ENCODE data around the gene PDXK. TPM values are rescaled to one million over a fixed set of nuclear protein-coding genes. Genes with fewer than 3 reads are reported as not detected.

PDXK gene
- total and polyA plus RNA-seq, 2 donors (not counting 3 experiments of a cell fraction or from before 2014, with no cell fraction given): 44.2 to 59.1 TPM

GRCh38 chr21:43691801-43692200, 27.1 kb upstream of the PDXK start:
- no peak overlapping the region for H3K9ac ChIP-seq (replicated peaks; ENCODE audit: extremely low read depth, insufficient read depth, low read length)
- ChIA-PET POLR2A (no interaction called here), CTCF (no interaction called here)
- H3K4me2 ChIP-seq (ENCODE audit: insufficient read depth, low read length): no peak overlapping the region
- no peak overlapping the region for H3K4me3 ChIP-seq (replicated peaks in 1 of 3; ENCODE audit: insufficient read depth in 1 of 3, low read depth in 1 of 3, low read length in 3 of 3)
- no peak overlapping the region for H3K27ac ChIP-seq (ENCODE audit: insufficient read depth, low read depth, low read length)
- DNase-seq (ENCODE audit: low read depth, low spot score) (no peak), FAIRE-seq (no peak)
- dilution Hi-C loops (cut with MboI; ENCODE audit: extremely low pct_ligation_motif_present, low sequenced_read_pairs): no loop called here
- H3K9me3 ChIP-seq (replicated peaks; ENCODE audit: control insufficient read depth, insufficient read depth, low read length): no peaks in the 10 kb centered on the region
- H3K27me3 ChIP-seq (ENCODE audit: control insufficient read depth in 2 of 2, insufficient read depth in 2 of 2, low read length in 2 of 2): no peaks in the 10 kb centered on the region
- no peak overlapping the region for H2AFZ ChIP-seq (ENCODE audit: low read depth, low read length)
- no peaks in the 10 kb centered on the region for H3K79me2 ChIP-seq (ENCODE audit: control insufficient read depth, insufficient read depth, low read length)
- TF ChIP-seq CTCF (IDR thresholded peaks at IDR 0.05; ENCODE audit: extremely low read depth in 1 of 2, insufficient read depth in 1 of 2, low read depth in 1 of 2, low read length in 2 of 2) (no peak), GATA2 (IDR thresholded peaks at IDR 0.05; ENCODE audit: insufficient read depth, insufficient read length, low read depth, low read length) (no peak), POLR2AphosphoS5 (IDR thresholded peaks at IDR 0.05; ENCODE audit: insufficient read depth, low read depth, low read length) (no peak), MAX (IDR thresholded peaks at IDR 0.05; ENCODE audit: insufficient read depth, insufficient read length) (no peak), EZH2 (IDR thresholded peaks at IDR 0.05; ENCODE audit: borderline replicate concordance, low read depth, low read length, severe bottlenecking) (no peak), MYC (IDR thresholded peaks at IDR 0.05; ENCODE audit: low read depth, low read length) (no peak), JUN (IDR thresholded peaks at IDR 0.05; ENCODE audit: borderline replicate concordance, insufficient read depth, insufficient read length, low read depth) (no peak), FOS (IDR thresholded peaks at IDR 0.05; ENCODE audit: borderline replicate concordance, insufficient read depth, low read length) (no peak), POLR2A (IDR thresholded peaks at IDR 0.05; ENCODE audit: low read depth, low read length) (no peak)
- H3K4me1 ChIP-seq (ENCODE audit: control insufficient read depth, extremely low read depth, insufficient read depth, low read length): no peaks in the 10 kb centered on the region
- no peaks in the 10 kb centered on the region for H4K20me1 ChIP-seq (replicated peaks; ENCODE audit: control insufficient read depth, extremely low read depth, insufficient read depth, low read length)
- intact Hi-C loops (cut with micrococcal nuclease): no loop called here
- BruUV-seq (replicated peaks): no TSS peak
- no peaks in the 10 kb centered on the region for H3K9me1 ChIP-seq (replicated peaks; ENCODE audit: control insufficient read depth, extremely low read depth, insufficient read depth, low read length)
- peaks cover 16 to 60% of the 10 kb centered on the region in 2 experiments for H3K36me3 ChIP-seq (ENCODE audit: control insufficient read depth in 2 of 2, extremely low read depth in 1 of 2, insufficient read depth in 2 of 2, low read length in 2 of 2)

Data from endothelial cell of umbilical vein (primary cell).